Fibroblast of mammary gland (primary cell): Measurements from ENCODE around the gene IL17RB.

Experiments used
- DNase-seq: peaks from one replicate; pipeline ENCODE4 v3.0.0-alpha.2; 2010; ENCODE audit warnings: low read depth
- H3K4me3 ChIP-seq: 2 replicates; pipeline ENCODE4 v1.5.1; 2011; ENCODE audit warnings: low read depth, mild to moderate bottlenecking, low read length, moderate library complexity; ENCODE audit not compliant: control insufficient read depth
- CTCF ChIP-seq: conservative IDR thresholded peaks from 2 replicates; pipeline ENCODE4 v1.5.1; 2011; ENCODE audit warnings: low read depth, low read length, inconsistent platforms; ENCODE audit not compliant: control insufficient read depth, insufficient read depth

Gene IL17RB

GRCh38 chr3:53858096-53858741 is 11.9 kb downstream of the IL17RB start:
- no peak for TF ChIP-seq CTCF
- H3K4me3 ChIP-seq, result no peak overlapping the region
- no peak for DNase-seq

GRCh38 chr3:53859178-53859577 is 12.8 kb downstream of the IL17RB start:
- no peak overlapping the region for H3K4me3 ChIP-seq
- DNase-seq, result no peak
- no peak for TF ChIP-seq CTCF

DNA sequence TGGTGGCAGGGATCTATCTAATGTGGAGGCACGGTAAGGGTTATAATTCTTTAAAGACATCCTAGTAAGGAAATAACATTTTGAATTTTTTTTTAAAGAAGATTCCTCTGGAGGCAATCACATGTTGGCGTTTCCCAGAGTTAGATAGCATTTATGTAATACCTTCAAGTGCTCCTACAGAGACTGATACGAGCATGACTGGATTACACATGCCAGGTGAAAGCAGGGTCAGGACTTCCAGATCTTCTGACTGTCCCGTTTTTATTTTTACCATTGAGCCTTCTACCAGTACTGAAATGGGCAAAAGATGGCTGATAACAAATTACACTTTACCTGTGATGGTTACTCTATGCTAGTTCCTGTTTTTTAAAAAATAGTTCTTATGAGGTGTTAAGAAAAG is 13.8 kb downstream of the IL17RB start:
- H3K4me3 ChIP-seq, result no peak overlapping the region
- DNase-seq, result no peak
- TF ChIP-seq CTCF, result no peak

- no peak overlapping the region for H3K4me3 ChIP-seq
- DNase-seq, result no peak
- no peak for TF ChIP-seq CTCF
These were observed 15.9 kb downstream of the IL17RB start for GRCh38 chr3:53862241-53862640.

- no peak for TF ChIP-seq CTCF
- H3K4me3 ChIP-seq, result no peak overlapping the region
- no peak for DNase-seq
These were observed 16.8 kb downstream of the IL17RB start for GRCh38 chr3:53863145-53863544.

DNA sequence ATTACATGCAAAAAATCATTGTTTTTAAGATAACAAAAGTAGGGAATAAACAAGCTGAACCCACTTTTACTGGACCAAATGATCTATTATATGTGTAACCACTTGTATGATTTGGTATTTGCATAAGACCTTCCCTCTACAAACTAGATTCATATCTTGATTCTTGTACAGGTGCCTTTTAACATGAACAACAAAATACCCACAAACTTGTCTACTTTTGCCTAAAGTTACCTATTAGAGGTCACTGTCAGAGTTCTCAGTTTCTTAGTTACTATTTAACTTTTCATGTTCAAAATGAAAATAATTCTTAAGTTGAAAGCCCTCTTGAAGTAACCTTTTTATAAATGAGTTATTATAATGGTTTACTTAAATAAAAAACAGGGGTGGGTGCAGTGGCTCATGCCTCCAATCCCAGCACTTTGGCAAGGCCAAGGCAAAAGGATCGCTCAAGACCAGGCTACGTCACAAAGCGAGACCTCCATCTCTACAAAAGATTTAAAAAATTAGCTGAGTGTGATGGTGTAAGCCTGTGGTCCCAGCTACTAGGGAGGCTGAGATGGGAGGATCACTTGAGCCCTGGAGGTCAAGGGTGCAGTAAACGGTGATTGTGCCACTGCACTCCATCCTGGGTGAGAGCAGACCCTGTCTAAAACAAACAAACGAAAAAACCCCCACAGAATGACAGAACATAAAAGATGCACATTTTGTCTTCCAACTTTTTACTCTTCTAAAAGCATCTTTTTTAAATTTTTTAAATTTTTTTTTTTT is 19.5 kb downstream of the IL17RB start:
- TF ChIP-seq CTCF, result no peak
- DNase-seq, result no peak
- no peak overlapping the region for H3K4me3 ChIP-seq
